Measurements from ENCODE around the gene AFP.

AFP gene

GRCh38 chr4:73415807-73416238 lies 20.2 kb upstream of the AFP start:
- DNase-seq: no peak

- DNase-seq: no peak
Observed at GRCh38 chr4:73416423-73417087, 19.5 kb upstream of the AFP start.

- no peak for DNase-seq
Observed at GRCh38 chr4:73417342-73417741, 18.7 kb upstream of the AFP start.

GRCh38 chr4:73417973-73418372 lies 18.0 kb upstream of the AFP start:
- no peak for DNase-seq

GRCh38 chr4:73418677-73419076 lies 17.3 kb upstream of the AFP start:
- DNase-seq: no peak

- no peak for DNase-seq
Observed at GRCh38 chr4:73419106-73420038, 16.6 kb upstream of the AFP start.

GRCh38 chr4:73420615-73421014 lies 15.4 kb upstream of the AFP start:
- no peak for DNase-seq

- no peak for DNase-seq
Observed at GRCh38 chr4:73421708-73422457, 14.1 kb upstream of the AFP start.

GRCh38 chr4:73422458-73422752 lies 13.6 kb upstream of the AFP start:
- no peak for DNase-seq

GRCh38 chr4:73423184-73423583 lies 12.8 kb upstream of the AFP start:
- DNase-seq: no peak

GRCh38 chr4:73426666-73427065 lies 9.4 kb upstream of the AFP start:
- DNase-seq: no peak

- DNase-seq: no peak
Observed at GRCh38 chr4:73429118-73429517, 6.9 kb upstream of the AFP start.

GRCh38 chr4:73429826-73430587 lies 6.0 kb upstream of the AFP start:
- no peak for DNase-seq

- no peak for DNase-seq
Observed at GRCh38 chr4:73431813-73432168, 4.2 kb upstream of the AFP start.

- DNase-seq: no peak
Observed at GRCh38 chr4:73432169-73433000, 3.6 kb upstream of the AFP start.

- DNase-seq: no peak
Observed at GRCh38 chr4:73433140-73433539, 2.9 kb upstream of the AFP start.

- DNase-seq: no peak
Observed at GRCh38 chr4:73434311-73434710, 1.7 kb upstream of the AFP start.

- no peak for DNase-seq
Observed at GRCh38 chr4:73436674-73437557, 895 bp downstream of the AFP start.

- no peak for DNase-seq
Observed at GRCh38 chr4:73437558-73437956, 1.5 kb downstream of the AFP start.

GRCh38 chr4:73438048-73438447 lies 2.0 kb downstream of the AFP start:
- no peak for DNase-seq
